GM18519 (cell line): ENCODE measurements around the gene MVD.

Source experiments
- ATAC-seq: cut with Tn5 transposase; IDR thresholded peaks from one replicate; pipeline ENCODE4 v1.9.1; 2021; ENCODE audit warnings: mild to moderate bottlenecking, moderate library complexity; ENCODE audit not compliant: unreplicated experiment, low FRiP score

The MVD gene

DNA sequence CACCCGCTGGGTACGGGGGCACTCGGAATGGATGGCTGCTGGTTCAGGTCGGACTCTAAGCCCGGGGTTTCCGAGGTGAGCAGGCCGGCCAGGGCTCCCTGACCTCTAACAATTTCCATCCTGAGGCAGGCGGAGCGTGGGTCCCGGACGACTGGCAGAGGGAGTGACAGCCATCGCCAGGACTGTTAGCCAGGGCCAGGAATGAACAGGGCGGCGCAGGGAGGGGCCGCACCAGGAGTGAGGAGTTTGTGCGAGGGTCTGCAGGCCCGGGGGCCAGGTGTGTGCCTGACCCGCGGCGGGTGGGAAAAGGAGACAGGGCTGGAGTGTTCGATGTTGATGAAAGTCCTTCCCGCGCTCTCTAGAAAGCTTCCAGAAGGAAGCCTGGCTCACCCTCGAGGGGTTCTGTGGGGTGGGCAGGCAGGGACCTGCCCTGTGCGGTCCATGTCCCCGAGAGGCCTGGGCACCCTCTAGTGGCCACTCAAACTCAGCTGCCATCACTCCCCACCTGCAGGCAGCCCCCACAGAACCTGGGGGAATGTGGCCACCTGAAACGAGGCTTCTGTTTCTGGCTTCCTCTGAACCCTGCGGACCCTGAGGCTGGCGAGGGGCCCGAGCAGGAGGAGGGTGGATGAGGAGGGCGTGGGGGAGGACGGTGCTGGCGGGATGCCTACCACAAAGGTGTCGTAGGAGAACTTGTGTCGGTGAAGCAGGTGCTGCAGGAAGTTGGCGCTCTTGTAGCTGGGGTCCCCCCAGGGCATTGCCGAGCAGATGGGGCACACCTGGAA is 35.1 kb upstream of the MVD start:
- no peak for ATAC-seq

- no peak for ATAC-seq
Observed at GRCh38 chr16:88697116-88697830, 34.4 kb upstream of the MVD start.

- ATAC-seq = no peak
Observed at GRCh38 chr16:88696441-88696840, 33.5 kb upstream of the MVD start.

- no peak for ATAC-seq
Observed at GRCh38 chr16:88695753-88696152, 32.9 kb upstream of the MVD start.

DNA sequence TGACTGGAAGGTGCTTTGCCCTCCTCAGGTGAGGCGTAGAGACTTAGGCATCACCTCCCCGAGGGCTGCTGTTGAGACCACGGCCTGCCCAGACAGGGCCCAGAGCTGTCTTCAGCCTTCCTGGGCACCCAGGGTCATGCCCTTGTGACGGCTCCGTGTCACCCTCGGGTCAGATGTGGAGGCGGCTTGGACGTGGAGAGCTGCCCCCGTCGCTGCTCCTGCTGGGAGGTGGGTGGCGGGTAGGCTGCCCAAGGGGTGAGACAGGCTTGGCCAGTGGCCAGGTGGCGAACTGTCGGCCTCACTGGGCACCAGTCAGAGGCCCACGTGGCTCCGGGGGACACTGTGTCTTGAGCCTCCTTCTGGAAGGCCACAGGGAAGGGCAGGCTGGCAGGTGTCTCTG is 32.3 kb upstream of the MVD start:
- ATAC-seq = no peak

- no peak for ATAC-seq
Observed at GRCh38 chr16:88694221-88695087, 31.6 kb upstream of the MVD start.

DNA sequence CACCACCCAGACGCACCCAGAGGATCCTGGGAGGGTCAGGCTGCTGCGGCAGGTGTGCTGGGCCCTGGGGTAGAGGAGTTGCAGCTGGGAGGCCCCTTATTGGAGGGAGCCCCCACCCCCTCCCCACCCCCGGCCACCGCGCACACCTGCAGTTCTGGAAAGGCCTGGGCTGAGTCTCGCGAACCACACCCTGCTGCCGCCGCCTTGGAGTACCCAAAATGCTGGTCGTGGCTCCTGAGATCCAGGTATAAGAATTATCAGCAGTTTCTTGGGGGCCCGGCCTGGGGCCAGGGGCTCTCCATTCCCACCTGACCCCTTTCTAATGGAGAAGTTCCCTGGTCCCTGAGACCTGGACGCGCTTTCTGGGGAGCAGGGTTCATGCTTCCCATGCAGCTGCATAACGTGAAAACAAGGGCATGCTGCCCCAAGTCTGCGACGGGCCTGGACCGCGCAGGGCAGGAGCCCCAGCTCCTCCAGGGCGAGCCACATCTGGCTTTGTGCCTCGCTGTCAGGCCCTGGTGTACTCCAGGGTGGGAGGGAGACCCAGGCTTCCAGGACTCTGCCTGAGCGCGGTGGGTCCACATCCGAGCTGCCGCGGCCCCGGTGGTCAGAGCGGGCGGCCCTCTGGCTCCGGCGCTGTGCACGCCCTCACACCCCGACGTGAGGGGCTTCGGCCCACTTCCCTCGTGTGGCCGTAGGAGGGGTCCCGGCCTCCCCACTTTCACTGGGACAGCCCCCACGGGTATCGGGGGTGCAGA is 30.7 kb upstream of the MVD start:
- ATAC-seq = no peak

DNA sequence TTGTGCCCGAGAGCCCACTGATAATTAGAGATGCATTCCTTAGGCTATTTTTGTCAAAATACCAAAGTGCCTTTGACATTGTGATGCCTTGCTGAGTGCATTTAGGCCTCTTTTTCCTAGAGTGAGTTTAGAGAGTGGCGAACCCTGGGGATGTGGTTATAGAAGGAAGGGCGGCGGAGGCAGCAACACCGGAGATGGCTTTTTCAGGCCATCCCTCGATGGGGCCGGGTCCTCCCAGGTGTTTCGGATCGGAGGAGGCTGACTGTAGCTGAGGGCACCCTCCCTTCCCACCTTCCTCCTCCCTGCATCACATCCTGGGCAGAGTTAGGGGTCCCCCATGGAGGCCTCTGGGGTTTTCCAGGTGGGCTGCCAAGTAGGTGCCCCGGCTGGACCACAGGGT is 30.0 kb upstream of the MVD start:
- no peak for ATAC-seq

DNA sequence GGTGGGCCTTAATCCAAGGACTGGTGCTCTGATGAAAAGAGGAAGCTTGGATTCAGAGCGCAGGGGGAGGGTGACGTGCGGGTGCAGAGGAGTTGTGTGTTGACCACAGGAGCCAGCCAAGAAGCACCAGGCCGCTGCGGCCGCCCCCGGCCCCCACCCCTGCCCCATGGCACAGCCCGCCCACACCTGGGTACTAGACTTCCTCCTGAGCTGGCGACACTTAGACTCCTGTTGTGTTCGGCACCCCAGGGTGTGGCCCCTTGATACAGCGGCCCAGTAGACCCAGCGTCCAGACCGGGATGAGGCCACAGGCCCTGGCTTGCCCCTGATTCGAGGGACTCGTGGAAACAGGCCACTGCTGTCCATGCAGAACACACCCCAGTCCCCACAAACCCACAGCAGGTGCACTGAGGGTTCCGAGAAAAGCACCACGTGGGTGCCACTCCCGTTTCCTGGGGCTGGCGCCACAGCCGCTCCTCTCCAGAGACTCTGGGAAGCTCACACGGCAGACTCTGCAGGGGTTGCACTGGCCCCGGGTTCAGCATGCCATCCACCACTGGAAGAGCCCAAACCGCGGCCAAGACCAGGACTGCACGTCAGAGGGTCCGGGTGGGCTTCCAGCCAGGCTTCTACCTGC is 29.2 kb upstream of the MVD start:
- no peak for ATAC-seq

DNA sequence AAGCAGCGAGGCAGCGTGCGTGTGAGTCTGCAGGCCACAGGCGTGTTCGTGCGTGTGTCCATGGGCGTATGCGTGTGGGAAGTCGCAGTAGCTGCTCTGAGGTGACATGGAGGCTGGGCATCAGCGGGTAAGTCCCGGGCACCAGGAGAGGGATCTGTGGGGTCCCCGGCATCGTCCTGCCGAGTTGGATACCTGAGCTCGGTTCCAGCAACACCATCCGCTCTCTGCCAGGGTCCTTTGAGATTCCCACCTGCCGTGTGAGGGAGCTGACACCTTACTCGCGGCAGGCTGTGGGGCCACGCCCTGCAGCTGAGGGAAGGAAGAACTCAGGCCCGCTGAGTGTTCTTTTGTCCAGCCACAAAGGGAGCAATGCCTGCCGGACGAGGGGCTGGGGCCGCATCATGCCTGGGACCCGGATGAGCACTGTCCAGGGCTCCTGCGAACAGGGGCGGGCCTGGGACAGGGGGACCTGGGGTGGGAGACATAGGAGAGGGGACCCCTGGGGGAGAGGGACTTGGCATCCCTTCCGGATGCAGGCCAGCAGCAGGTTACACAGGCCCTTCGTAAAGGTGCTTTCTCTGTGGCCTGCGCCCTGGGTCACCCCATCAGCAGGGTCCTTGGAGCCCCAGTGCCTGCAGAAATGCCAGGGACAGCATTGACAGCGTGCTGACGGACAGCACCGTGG is 28.4 kb upstream of the MVD start:
- ATAC-seq = no peak

DNA sequence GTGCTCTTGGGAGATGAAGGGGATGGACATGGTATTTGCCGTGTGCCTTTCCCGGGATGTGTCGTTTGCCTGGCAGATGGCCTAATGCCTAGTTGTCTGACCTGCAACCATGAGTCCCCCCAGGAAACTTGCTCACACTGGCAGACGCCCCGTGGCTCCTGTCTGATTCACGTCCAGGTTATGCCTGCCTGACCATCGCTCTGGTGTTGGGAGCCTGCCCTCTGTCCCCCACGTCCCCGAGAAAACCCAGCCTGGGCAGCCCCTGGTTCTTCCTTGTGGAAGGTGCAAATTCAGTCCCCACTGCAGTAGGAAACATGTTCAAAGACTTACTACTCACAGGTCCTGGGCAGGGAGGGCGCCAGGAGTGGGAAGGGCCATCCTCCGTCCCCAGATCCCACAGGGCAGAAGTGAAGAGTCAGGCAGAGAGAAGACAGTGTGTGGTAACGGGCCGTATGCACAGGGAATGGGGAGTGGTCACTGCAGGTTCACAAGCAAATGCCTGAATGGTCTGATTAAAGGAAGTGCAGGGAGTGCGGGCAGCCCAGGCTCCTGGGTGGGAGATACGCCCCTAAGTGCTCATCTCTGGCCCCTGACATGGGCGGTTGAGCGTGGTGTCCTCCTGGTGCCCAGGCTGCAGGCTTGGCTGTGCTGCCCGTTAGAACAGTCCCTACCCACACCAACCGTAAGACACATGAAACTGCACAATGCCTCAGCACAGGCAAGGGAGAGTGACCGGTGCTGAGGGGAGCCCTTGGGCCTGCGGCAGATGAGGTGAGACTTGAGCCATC is 27.6 kb upstream of the MVD start:
- ATAC-seq = no peak

- no peak for ATAC-seq
Observed at GRCh38 chr16:88688013-88688778, 25.3 kb upstream of the MVD start.

DNA sequence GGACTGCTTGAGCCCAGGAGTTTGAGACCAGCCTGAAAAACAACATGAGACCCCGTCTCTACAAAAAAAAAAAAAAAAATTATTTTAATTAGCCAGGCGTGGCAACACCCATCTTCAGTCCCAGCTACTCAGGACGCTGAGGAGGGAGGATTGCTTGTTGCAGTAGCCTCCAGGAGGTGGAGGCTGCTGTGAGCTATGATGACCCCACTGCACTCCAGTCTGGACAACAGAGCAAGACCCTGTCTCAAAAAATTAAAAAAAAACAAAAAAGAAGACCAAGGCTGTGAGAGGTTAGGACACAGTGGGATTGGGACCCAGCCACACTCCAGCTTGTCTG is 24.8 kb upstream of the MVD start:
- ATAC-seq = no peak

DNA sequence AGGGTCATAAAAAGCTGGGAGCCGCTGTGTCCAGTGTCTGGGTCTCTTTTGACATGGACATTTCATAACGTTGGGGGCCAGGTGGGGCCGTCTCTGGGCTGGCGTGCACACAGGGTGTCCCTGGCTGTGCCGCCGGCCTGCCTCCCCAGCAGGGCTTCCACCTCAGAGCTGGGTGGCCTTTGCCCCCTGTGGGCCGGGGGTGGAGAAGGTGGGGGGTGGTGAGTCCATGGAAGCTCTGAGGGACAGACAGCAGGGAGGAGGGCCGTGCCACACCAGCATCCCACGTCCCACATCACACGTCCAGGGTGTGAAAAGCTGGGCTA is 24.3 kb upstream of the MVD start:
- no peak for ATAC-seq

DNA sequence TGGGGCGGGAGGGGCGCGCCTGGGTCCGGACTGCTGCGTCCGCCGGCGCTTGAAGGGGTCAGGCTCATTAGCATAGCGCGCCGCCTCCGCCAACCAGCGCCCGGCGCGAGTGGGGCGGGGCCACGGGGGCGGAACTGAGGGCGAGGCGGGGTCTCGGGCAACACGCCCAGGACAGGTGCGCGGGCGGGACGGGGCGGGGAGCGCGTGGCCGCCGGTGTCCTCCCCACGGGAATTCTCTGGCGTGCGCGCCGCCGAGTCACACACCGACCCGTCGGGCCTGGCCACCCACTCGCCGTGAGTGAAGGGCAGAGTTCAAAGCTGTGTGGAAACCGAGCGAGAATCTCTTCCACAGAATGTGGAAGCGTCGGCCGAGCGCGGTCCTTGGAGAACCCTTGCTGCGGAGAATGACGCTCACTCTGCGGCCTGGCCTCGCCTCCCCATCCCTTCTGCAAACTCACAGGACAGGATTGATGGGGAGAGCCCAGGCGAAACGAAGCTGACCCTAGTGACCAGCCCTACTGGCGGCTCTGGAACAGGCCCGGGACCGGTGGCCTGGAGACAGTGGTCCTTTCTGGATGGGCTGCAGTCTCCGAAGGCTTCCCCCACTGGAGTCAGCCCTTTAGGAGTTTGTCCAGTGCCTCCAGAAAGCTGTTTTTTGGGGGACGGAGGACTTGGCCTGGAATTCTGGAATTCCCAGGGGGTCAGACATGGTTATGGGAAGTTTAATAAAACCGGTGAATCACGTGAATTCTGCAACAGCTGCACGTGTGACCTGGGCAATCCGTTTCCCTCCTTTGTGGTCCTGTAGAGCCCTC is 23.8 kb upstream of the MVD start, which contains the start of gene SNAI3:
Gene SNAI3 (minus strand): TSS at position 69 of the 815 bp plus-strand sequence. CDS start 101 bp downstream, outside the sequence.
- ATAC-seq = no peak

DNA sequence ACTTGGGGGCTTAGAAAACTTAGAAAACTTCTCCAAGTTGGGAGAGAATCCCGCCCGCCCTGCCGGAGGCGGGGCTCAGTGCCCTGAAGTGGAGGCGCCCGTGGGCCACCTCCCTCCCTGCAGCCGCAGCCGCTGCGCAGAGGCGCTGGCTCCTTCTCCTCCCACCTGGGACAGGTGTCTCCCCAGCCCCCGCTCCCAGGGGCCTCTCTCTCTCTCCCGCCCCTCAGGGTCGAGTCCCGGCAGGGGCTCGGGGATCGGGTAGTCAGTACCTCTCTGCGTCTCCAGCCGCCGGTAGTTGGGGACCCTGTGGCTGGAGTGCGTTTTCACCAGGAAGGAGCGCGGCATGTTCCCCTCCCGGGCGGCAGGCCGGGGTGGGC is 23.2 kb upstream of the MVD start:
- ATAC-seq = no peak
